HG03045 (cell line): ENCODE data around the gene ESPNL.
"Not testable (repeated sequence)": the region's sequence is repeated elsewhere in the genome, so short reads cannot be mapped to it uniquely, and the experiment has no call there.

Experiments
- ATAC-seq: cut with Tn5 transposase; IDR thresholded peaks from one replicate; pipeline ENCODE4 v1.9.1; 2021; ENCODE audit warnings: mild to moderate bottlenecking, moderate library complexity; ENCODE audit not compliant: unreplicated experiment

ESPNL gene

DNA sequence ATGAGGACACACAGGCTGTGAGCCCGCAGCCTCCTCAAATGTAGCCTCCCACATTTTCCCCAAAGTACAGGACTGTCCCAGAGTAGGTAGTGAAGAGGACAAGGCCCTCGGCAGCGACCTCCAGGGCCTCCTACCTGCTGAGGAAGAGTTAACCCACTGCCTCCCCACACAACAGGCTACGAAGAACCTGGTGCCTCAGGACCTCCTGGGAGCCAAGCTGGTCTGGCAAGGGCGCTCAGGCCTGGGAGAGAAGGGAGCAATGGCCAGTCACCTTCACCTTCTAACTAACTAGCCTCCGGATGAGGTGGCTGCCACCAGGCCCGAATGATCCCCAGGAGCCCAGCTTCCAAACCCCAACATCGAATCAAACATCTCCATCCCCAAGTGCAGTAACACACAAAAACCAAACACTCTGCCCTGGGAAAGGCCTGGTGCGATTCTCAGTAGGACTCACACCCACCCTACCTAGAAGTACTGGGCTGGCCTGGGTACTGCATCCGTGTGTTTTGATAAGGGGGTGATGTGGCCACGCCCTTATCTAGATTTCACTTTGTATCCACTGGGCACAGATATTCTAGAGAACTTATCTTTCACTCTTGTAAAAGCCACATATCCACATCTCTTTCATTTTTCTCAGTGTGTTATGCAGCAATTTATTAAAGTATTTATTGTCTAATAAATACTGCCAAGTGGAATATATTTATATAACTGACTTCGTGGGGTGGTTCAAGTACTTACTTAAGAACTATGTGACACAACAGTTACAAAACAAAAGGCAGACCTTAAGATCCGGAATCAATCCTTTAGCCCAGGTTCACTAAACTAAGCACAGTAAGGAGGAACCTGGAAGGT is 68.3 kb downstream of the ESPNL start:
- ATAC-seq: no peak

DNA sequence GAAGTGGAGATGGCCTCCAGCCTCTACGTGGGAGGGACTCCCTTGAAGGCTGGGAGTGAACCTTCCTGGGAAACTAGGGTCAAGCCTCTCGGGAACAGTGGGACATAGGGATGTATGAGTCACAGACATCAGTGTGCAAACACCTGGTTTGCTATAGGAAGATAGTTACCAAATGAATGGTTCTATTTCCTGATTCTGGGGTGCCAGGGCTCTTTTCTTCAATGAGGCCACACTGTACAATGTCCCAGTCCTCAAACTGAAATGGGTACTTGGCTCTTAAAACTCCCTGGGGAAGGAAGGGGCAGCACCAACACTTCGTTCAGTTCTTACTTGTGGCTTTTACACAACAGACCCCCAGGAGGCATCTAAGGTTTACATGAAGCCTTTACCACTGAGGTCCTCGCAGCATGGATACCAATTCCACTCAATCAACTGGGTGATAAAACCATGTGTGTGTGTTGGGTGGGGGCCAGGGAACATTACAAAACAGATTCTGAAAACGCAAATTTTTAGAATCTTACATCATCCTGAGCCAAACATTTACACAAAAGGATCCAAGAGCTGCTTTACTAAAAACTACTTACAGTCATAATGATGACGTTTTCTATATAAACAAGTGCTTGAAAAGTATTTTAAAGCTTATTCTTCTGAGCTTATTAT is 69.0 kb downstream of the ESPNL start:
- no peak for ATAC-seq

DNA sequence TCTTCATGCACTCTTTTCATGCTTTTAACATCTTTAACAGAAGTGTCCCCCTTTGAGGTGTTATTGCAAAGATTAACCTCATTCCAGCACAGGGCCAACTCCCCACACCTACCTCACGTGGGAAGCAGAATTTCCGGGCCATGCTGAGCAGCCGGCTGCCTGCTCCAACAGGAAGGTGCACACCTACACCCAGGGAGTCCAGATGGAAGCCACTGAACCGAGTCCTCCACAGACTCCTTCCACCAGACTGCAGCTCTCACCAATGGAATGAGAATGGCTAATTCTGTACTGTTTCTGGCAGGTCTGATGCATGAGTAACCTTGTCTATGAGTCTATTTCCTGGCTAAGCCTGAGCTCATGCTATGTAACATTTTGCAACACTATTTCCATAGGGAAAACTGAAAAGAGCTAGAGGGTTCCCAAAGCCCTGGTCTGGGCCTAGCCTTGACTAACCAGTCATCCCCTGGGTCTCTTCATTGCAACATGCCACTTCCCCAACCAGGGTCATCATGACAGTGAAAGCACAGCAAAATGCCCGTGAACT is 69.6 kb downstream of the ESPNL start:
- no peak for ATAC-seq

DNA sequence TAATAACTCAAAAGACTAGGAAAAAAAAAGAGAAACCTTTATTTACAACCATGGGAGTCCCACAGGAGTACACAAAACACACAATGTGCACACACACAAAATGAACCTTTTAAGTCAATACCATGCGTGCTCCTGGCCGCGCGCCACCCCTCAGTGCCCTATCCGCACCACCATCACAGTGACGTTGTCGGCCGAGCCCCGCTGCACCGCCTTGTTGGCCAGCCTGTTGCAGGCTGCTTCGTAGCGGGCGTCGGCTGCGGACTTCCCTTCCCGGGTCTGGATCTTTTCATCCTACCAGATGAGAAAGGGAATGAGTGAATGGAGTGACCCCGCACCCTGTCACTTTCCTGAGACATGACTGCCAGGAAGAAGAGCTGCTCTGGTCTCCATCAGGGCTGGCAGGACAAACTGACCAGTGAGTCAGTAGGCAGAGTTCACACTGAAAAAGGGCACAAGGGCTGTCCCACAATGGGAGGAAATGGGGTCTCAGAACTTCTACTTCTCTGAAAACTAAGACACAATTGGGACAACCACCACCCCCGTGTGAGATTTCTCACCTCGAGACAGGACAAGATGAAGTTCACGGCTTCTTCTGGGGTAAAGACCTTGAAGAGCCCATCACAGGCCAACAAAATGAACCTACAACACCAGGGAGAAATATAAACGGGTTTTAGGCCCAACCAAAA is 70.4 kb downstream of the ESPNL start:
- no peak for ATAC-seq

DNA sequence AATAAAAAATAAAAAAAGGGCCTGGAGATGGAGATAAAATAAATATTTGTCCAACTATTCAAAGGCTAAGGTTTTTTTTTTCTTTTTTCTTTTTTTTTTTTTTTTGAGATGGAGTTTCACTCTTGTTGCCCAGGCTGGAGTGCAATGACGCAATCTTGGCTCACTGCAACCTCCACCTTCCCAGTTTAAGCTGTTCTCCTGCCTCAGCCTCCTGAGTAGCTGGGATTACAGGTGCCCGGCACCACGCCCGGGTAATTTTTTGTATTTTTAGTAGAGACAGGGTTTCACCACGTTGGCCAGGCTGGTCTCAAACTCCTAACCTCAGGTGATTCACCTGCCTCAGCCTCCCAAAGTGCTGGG is 70.9 kb downstream of the ESPNL start:
- not testable (repeated sequence) for ATAC-seq

DNA sequence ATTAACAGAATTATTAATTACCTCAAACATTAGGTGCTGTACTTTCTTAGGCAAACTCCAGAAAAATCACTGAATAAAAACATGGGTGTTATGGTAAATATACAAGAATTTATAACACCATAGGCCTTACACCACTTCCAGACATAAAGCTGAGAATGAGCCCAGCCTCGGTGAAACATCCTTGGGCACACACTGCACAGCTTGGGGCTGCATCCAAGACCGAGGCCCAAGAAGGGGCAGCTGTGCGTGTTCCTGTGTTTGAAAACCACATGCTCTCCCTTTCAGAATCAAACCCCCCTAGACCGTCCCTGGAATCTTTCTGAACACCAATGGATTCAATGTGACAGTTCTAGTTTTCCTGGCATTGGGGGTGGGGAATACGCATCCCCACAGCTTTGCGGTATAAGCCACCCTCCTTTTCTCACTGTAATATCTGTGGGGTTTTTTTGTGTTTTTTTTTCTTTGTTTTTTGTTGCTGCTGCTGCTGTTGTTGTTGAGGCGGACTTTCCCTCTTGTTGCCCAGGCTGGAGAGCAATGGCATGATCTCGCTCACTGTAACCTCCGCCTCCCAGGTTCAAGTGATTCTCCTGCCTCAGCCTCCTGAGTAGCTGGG is 71.5 kb downstream of the ESPNL start:
- ATAC-seq: no peak

DNA sequence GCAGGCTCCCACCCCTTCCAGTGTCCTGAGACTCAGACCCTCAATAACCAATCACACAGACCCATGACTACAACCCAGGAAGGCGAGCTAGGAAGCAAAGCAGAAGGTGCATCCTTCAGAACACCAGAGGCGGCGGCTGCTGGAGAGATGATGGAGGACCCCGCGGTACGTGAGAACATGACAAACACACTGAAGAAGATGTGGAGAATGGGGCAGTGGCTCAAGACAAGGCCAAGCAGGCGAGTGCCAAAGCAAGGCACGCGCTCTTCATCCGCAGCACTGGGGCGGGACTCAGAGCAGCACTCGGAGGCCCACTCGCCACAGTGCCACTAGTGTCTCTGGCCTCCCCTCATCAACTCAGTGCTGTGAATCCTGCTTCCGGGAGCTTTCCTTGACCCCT is 72.3 kb downstream of the ESPNL start:
- no peak for ATAC-seq

DNA sequence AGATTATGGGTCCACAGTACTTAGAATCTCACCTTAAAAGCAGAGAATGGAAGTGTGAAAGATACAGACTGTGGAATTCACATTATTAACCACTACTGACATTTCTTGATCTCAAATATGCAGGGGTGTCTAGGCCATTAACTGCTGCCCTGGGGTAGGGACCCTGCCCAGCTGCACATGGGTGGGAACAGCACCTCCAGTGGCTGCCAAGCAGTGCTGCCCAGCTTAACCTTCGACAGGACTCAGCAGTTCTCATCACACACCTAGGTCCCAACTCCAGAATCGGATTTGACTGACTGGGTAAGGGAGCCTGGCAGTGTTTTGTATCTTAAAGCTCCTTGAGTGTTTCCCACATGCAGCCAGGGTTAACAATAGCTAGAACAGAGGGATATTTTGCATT is 73.6 kb downstream of the ESPNL start:
- no peak for ATAC-seq

DNA sequence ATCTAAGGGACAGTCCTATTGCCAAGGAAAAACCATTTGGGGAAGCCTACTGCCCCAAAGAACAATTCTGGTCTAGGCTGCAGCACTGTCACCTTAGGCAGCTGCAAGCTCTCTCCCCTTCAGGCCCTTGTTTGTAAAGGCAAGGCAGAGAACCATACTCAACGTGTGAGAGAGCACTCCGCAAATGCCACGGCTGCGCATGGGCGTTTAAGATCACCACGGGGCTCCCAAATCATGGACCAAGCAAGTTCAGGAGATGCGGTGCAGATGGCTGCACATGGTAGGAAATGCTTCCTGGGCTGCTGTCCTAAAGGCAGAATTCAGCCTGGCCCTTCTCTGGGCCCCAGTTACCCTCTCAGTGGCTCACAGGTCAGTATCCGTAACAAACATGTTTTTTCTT is 74.2 kb downstream of the ESPNL start:
- ATAC-seq: no peak

DNA sequence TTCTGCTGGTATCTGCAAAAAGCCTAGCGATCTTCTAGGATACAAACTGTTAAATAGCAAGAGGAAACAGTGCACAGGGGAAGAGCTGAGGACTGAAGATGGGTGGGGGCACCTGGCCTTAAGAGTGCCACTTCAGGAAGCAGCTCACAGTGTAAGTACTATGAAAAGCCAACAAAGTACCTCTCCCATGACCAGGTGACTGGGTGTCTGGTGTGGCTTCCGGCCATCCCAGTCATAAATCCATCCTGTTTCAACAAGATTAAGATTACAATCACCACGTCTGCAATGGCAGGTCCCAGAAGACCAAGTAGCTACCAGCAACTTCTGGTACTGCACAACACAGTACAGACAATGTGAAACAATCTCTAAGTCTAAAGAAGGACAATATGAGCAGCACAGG is 74.6 kb downstream of the ESPNL start:
- ATAC-seq: no peak

DNA sequence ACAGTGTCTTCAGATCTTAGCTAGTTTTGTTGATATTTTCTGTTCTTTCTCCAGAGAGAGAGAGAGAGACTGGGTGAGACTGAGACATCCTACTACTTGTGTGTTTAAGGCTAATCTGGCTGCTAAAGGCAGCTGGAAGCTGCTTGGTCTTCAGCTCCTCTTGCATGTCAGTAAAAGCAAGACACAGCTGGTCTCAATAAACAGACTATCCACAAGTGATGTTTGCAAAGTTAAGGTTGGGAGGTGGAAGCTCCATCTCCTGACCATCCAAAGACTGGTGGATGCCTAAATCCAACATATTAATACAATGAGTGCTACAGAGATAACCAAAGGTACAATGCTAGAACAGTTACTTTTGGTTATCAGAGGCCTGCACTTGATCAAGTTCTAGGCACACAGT is 76.5 kb downstream of the ESPNL start:
- no peak for ATAC-seq

DNA sequence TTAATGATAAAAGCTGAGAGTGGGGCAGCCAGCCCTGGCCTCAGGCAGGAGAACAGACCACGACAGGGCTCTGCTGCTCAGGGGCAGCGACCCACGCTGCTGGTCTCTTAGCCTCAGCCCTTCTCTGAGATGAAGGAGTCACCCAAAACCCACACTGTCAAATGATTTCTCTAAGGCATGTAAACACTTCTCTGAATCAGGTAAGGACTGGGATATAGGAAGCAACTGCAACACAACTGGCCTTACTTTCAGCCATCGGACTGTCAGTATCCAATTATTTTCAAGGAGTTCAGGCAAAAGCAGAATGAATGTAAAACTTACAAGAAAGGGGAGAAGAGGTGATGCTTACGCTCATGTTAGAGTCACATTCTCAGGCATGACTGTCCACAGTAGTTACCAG is 80.4 kb downstream of the ESPNL start:
- ATAC-seq: no peak

DNA sequence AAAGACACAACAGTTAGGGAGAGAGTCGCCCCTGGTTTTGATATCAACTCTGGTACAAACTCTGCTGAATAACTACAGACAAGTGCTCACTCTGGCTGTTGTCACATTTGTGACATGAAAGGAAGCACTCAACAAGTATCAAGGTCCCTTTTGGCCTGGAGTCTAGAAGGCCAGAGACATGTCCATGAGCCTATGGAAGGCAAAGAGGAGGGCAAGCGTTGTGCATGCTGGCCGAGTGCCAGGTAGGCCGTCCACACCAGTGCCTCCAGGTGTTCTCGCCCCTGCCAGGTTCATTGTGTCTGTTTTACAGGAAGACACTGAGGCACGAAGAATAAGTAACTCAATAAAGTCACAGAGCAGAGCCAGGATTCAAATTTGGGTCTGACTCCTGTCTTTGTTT is 82.2 kb downstream of the ESPNL start:
- no peak for ATAC-seq
